ENCODE results near the gene PSMB2.
"Not testable (repeated sequence)": the region's sequence is repeated elsewhere in the genome, so short reads cannot be mapped to it uniquely, and the experiment has no call there.

Gene PSMB2

DNA sequence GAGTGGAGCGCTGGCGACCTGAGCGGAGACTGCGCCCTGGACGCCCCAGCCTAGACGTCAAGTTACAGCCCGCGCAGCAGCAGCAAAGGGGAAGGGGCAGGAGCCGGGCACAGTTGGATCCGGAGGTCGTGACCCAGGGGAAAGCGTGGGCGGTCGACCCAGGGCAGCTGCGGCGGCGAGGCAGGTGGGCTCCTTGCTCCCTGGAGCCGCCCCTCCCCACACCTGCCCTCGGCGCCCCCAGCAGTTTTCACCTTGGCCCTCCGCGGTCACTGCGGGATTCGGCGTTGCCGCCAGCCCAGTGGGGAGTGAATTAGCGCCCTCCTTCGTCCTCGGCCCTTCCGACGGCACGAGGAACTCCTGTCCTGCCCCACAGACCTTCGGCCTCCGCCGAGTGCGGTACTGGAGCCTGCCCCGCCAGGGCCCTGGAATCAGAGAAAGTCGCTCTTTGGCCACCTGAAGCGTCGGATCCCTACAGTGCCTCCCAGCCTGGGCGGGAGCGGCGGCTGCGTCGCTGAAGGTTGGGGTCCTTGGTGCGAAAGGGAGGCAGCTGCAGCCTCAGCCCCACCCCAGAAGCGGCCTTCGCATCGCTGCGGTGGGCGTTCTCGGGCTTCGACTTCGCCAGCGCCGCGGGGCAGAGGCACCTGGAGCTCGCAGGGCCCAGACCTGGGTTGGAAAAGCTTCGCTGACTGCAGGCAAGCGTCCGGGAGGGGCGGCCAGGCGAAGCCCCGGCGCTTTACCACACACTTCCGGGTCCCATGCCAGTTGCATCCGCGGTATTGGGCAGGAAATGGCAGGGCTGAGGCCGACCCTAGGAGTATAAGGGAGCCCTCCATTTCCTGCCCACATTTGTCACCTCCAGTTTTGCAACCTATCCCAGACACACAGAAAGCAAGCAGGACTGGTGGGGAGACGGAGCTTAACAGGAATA is 64.0 kb downstream of the PSMB2 start:
- Histone ChIP-seq H3K4me3 (ENCODE audit: insufficient read length, low read depth) (peak overlapping the region; percentile 37), H3K27me3 (ENCODE audit: insufficient read depth, insufficient read length) (peaks cover 54% of the 10 kb centered on the region), H3K9me3 (ENCODE audit: insufficient read depth, low read length) (no peaks in the 10 kb centered on the region), H3K9ac (ENCODE audit: insufficient read length, low read depth) (peak overlapping the region; percentile 73), H3K36me3 (ENCODE audit: insufficient read depth, insufficient read length, low read length) (no peaks in the 10 kb centered on the region), H3K4me1 (ENCODE audit: insufficient read depth, insufficient read length) (peaks cover 17% of the 10 kb centered on the region)
- DNase-seq (ENCODE audit: low read depth, low spot score) = no peak
- no peak for TF ChIP-seq ZNF274 (IDR thresholded peaks at IDR 0.05; ENCODE audit: low read depth, low read length)
- TF ChIP-seq SUZ12 (IDR thresholded peaks at IDR 0.05; ENCODE audit: extremely low read depth, insufficient read depth, insufficient read length) = no peak
- no peak for TF ChIP-seq YY1 (IDR thresholded peaks at IDR 0.05; ENCODE audit: insufficient read depth, insufficient read length)

DNA sequence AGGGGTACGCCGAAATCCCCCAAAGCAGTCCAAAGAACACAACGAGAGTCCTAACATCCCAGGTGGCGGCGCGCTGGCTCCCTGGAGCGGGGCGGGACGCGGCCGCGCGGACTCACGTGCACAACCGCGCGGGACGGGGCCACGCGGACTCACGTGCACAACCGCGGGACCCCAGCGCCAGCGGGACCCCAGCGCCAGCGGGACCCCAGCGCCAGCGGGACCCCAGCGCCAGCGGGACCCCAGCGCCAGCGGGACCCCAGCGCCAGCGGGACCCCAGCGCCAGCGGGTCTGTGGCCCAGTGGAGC is 64.6 kb downstream of the PSMB2 start:
- not testable (repeated sequence) for H3K9ac ChIP-seq (ENCODE audit: insufficient read length, low read depth); DNase-seq (ENCODE audit: low read depth, low spot score); H3K4me3 ChIP-seq (ENCODE audit: insufficient read length, low read depth); H3K36me3 ChIP-seq (ENCODE audit: insufficient read depth, insufficient read length, low read length); H3K9me3 ChIP-seq (ENCODE audit: insufficient read depth, low read length)
- peaks cover 17% of the 10 kb centered on the region for H3K4me1 ChIP-seq (ENCODE audit: insufficient read depth, insufficient read length)
- H3K27me3 ChIP-seq (ENCODE audit: insufficient read depth, insufficient read length) = peaks cover 60% of the 10 kb centered on the region

DNA sequence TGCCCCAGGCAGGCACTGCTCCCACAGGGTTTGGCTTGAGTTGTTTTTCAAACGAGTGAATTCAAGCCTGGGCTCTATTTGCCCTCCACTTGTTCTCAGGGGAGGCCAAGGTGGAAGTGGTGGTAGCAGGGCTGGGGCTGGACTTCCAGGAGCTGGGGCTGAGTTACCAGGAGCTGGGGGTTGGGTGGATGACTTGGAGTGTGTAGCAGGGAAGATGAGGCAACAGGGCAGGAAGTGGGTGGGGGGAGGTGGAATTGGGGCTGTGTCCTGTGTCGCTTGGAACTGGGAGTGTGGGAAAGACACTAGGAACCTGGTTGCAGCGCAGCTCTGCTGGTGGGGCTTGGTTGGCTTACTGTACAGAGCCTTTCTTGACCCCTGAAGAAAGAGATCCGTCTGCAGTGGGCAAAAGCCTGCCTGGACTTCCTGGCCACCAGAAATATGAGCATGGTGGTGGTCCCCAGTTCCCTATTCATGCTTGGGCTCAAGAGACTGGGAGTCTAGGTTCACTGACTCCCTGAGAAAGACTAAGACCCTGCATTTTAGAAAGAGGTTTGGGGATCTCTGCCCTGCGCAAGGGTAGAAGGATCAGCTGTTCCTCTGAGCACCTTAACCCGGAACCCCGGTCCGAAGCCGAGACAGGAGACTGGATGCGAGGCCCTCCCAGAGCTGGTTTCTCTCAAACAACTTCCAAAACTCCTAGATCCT is 65.1 kb downstream of the PSMB2 start:
- DNase-seq (ENCODE audit: low read depth, low spot score) = no peak
- Histone ChIP-seq H3K27me3 (ENCODE audit: insufficient read depth, insufficient read length) (peaks cover 65% of the 10 kb centered on the region), H3K36me3 (ENCODE audit: insufficient read depth, insufficient read length, low read length) (no peaks in the 10 kb centered on the region), H3K9me3 (ENCODE audit: insufficient read depth, low read length) (no peaks in the 10 kb centered on the region), H3K9ac (ENCODE audit: insufficient read length, low read depth) (peak overlapping the region; percentile 1), H3K4me1 (ENCODE audit: insufficient read depth, insufficient read length) (peaks cover 17% of the 10 kb centered on the region), H3K4me3 (ENCODE audit: insufficient read length, low read depth) (no peak overlapping the region)
- TF ChIP-seq ZNF274 (IDR thresholded peaks at IDR 0.05; ENCODE audit: low read depth, low read length) (no peak), YY1 (IDR thresholded peaks at IDR 0.05; ENCODE audit: insufficient read depth, insufficient read length) (no peak), SUZ12 (IDR thresholded peaks at IDR 0.05; ENCODE audit: extremely low read depth, insufficient read depth, insufficient read length) (no peak)

DNA sequence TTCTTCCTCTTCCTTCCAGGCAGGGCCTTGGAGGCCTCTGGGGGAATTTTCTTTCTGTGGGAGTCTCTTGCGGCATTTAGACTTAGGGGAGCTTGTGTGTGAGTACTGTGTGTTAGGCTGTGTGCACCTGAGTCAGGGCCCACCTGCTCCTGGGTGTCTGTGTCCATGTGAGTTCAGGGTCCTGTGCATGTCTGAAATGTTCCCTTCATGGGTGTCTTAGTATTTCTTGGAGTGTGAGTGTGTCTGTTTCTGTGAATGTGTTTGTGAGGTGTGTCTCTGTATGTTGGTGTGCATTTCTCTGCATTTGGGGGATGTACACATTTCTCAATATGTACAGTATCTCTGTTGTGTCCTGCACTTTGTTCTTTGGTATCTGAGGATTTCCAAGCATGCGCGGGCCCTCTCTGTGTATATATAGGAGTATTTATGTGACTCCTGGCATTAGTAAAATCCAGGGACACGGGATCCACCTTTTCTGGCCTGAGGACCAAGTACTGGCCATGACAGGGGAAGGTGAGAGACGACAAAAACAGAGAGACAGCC is 65.8 kb downstream of the PSMB2 start:
- no peak for TF ChIP-seq SUZ12 (IDR thresholded peaks at IDR 0.05; ENCODE audit: extremely low read depth, insufficient read depth, insufficient read length)
- TF ChIP-seq YY1 (IDR thresholded peaks at IDR 0.05; ENCODE audit: insufficient read depth, insufficient read length) = no peak
- no peak for TF ChIP-seq ZNF274 (IDR thresholded peaks at IDR 0.05; ENCODE audit: low read depth, low read length)
- DNase-seq (ENCODE audit: low read depth, low spot score) = no peak
- Histone ChIP-seq H3K36me3 (ENCODE audit: insufficient read depth, insufficient read length, low read length) (no peaks in the 10 kb centered on the region), H3K4me3 (ENCODE audit: insufficient read length, low read depth) (no peak overlapping the region), H3K4me1 (ENCODE audit: insufficient read depth, insufficient read length) (peaks cover 17% of the 10 kb centered on the region), H3K9me3 (ENCODE audit: insufficient read depth, low read length) (no peaks in the 10 kb centered on the region), H3K9ac (ENCODE audit: insufficient read length, low read depth) (no peak overlapping the region), H3K27me3 (ENCODE audit: insufficient read depth, insufficient read length) (peaks cover 71% of the 10 kb centered on the region)

DNA sequence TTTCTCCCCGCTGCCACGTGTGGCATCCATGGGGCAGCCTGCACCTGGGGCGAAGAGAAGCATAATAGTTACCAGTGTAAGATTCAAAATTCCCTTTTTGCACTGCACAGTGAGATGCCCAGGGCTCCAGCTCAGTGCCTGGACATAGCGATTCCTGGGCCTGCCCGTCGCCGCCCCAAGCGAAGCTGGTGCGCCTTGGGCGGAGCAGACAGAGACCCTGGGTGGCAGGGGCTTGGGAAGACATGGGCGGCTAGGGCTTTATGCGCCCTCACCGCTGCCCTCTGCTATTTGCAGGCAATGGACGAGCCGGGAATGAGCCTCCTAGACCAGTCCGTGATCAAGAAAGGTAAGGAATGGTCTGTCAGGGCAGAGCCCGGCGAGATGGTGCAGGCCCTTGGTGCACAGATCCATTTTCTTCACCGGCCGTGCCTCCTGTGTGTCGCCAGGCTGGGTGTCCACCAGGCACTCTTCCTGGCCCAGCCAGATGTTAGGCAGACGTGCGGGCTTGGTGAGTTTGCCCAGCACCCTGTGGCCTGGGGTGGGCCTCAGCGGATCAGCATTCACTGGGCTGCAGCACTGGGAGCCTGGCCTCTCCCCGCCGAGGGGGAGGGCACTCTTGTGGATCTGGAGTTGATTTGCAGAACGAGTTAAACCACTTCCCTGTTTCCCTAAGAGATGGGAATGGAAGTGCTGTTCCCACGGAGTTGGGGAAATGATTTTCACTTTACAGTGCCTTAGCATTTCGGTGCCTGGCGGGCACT is 66.5 kb downstream of the PSMB2 start:
- Histone ChIP-seq H3K4me3 (ENCODE audit: insufficient read length, low read depth) (no peak overlapping the region), H3K9me3 (ENCODE audit: insufficient read depth, low read length) (no peaks in the 10 kb centered on the region), H3K36me3 (ENCODE audit: insufficient read depth, insufficient read length, low read length) (no peaks in the 10 kb centered on the region), H3K4me1 (ENCODE audit: insufficient read depth, insufficient read length) (peaks cover 17% of the 10 kb centered on the region), H3K27me3 (ENCODE audit: insufficient read depth, insufficient read length) (peaks cover 77% of the 10 kb centered on the region), H3K9ac (ENCODE audit: insufficient read length, low read depth) (no peak overlapping the region)
- no peak for TF ChIP-seq ZNF274 (IDR thresholded peaks at IDR 0.05; ENCODE audit: low read depth, low read length)
- no peak for TF ChIP-seq YY1 (IDR thresholded peaks at IDR 0.05; ENCODE audit: insufficient read depth, insufficient read length)
- no peak for TF ChIP-seq SUZ12 (IDR thresholded peaks at IDR 0.05; ENCODE audit: extremely low read depth, insufficient read depth, insufficient read length)
- no peak for DNase-seq (ENCODE audit: low read depth, low spot score)

DNA sequence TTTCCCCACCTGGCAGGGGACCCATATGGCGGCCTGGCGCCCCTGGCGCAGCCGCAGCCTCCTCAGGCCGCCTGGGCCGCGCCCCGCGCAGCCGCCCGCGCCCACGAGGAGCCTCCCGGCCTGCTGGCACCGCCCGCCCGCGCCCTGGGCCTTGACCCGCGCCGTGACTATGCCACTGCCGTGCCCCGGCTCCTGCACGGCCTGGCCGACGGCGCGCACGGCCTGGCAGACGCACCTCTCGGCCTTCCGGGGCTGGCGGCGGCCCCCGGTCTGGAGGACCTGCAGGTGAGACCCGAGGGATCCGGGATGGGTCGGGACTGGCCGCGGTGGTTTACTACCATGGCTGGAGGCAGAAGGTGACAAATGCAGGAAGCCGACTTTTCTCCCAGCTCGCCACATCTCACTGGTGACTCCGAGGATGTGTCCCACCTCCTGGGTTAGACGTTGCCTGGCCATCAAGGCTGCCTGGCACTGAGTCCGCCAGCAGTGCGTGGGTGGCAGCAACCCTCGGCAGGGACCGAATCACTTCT is 67.1 kb downstream of the PSMB2 start:
- no peak overlapping the region for H3K4me3 ChIP-seq (ENCODE audit: insufficient read length, low read depth)
- peaks cover 17% of the 10 kb centered on the region for H3K4me1 ChIP-seq (ENCODE audit: insufficient read depth, insufficient read length)
- H3K27me3 ChIP-seq (ENCODE audit: insufficient read depth, insufficient read length) = peaks cover 77% of the 10 kb centered on the region
- H3K9ac ChIP-seq (ENCODE audit: insufficient read length, low read depth) = peak overlapping the region; percentile 74
- TF ChIP-seq ZNF274 (IDR thresholded peaks at IDR 0.05; ENCODE audit: low read depth, low read length) = no peak
- TF ChIP-seq YY1 (IDR thresholded peaks at IDR 0.05; ENCODE audit: insufficient read depth, insufficient read length) = no peak
- no peak for TF ChIP-seq SUZ12 (IDR thresholded peaks at IDR 0.05; ENCODE audit: extremely low read depth, insufficient read depth, insufficient read length)
- no peak for DNase-seq (ENCODE audit: low read depth, low spot score)
- H3K9me3 ChIP-seq (ENCODE audit: insufficient read depth, low read length) = no peaks in the 10 kb centered on the region
- H3K36me3 ChIP-seq (ENCODE audit: insufficient read depth, insufficient read length, low read length) = no peaks in the 10 kb centered on the region

Measured in NT2/D1 (cell line).